Measurements from ENCODE around the gene TBC1D17. TPM values are rescaled to one million over a fixed set of nuclear protein-coding genes. Genes with fewer than 3 reads are reported as not detected.

Gene TBC1D17
- polyA plus RNA-seq, 1 experiment = 15.6 TPM

GRCh38 chr19:49860336-49861102 lies 17.0 kb upstream of the TBC1D17 start:
- H3K27me3 ChIP-seq (ENCODE audit: control insufficient read depth, insufficient read depth, low read length) = no peaks in the 10 kb centered on the region
- H3K9me3 ChIP-seq (ENCODE audit: control insufficient read depth, insufficient read depth, low read length) = no peaks in the 10 kb centered on the region; the same call in 1 of the 2 replicates
- no peak overlapping the region for H3K27ac ChIP-seq (ENCODE audit: low read depth, low read length)
- ChIA-PET POLR2A (interaction anchor here (1.1 to 1.2 kb wide), 2 partner anchors 9 to 51 kb away, joined by 3 read pairs; no protein-coding TSS in a partner anchor), CTCF (no interaction called here)
- TF ChIP-seq CTCF (IDR thresholded peaks at IDR 0.05; ENCODE audit: low read depth, low read length) = no peak
- DNase-seq (ENCODE audit: low read depth, low spot score) = no peak
- no peak overlapping the region for H3K4me3 ChIP-seq (ENCODE audit: low read depth, low read length)

- ChIA-PET POLR2A (interaction anchor here (1.1 to 1.2 kb wide), 2 partner anchors 8 to 51 kb away, joined by 3 read pairs; no protein-coding TSS in a partner anchor), CTCF (no interaction called here)
- Histone ChIP-seq H3K27ac (ENCODE audit: low read depth, low read length) (no peak overlapping the region), H3K9me3 (ENCODE audit: control insufficient read depth, insufficient read depth, low read length) (no peaks in the 10 kb centered on the region; the same call in 1 of the 2 replicates), H3K4me3 (ENCODE audit: low read depth, low read length) (no peak overlapping the region), H3K27me3 (ENCODE audit: control insufficient read depth, insufficient read depth, low read length) (no peaks in the 10 kb centered on the region)
- DNase-seq (ENCODE audit: low read depth, low spot score) = no peak
- TF ChIP-seq CTCF (IDR thresholded peaks at IDR 0.05; ENCODE audit: low read depth, low read length) = no peak
Observed at GRCh38 chr19:49861107-49861506, 16.4 kb upstream of the TBC1D17 start.

- H3K27ac ChIP-seq (ENCODE audit: low read depth, low read length) = no peak overlapping the region
- H3K9me3 ChIP-seq (ENCODE audit: control insufficient read depth, insufficient read depth, low read length) = no peaks in the 10 kb centered on the region; the same call in 1 of the 2 replicates
- no peak overlapping the region for H3K4me3 ChIP-seq (ENCODE audit: low read depth, low read length)
- DNase-seq (ENCODE audit: low read depth, low spot score) = no peak
- TF ChIP-seq CTCF (IDR thresholded peaks at IDR 0.05; ENCODE audit: low read depth, low read length) = no peak
- ChIA-PET POLR2A (interaction anchor here (1.2 kb wide), 1 partner anchor 52 kb away, joined by 3 read pairs; no protein-coding TSS in a partner anchor), CTCF (no interaction called here)
- H3K27me3 ChIP-seq (ENCODE audit: control insufficient read depth, insufficient read depth, low read length) = no peaks in the 10 kb centered on the region
Observed at GRCh38 chr19:49861541-49862378, 15.7 kb upstream of the TBC1D17 start.

GRCh38 chr19:49862391-49863253 lies 14.9 kb upstream of the TBC1D17 start:
- TF ChIP-seq CTCF (IDR thresholded peaks at IDR 0.05; ENCODE audit: low read depth, low read length) = peak; percentile 36
- ChIA-PET CTCF (interaction anchor here (0.8 kb wide), 1 partner anchor 273 kb away, joined by 3 read pairs; no protein-coding TSS in a partner anchor), POLR2A (no interaction called here)
- DNase-seq (ENCODE audit: low read depth, low spot score) = no peak
- no peak overlapping the region for H3K4me3 ChIP-seq (ENCODE audit: low read depth, low read length)
- no peak overlapping the region for H3K27ac ChIP-seq (ENCODE audit: low read depth, low read length)
- no peaks in the 10 kb centered on the region for H3K27me3 ChIP-seq (ENCODE audit: control insufficient read depth, insufficient read depth, low read length)
- no peaks in the 10 kb centered on the region; the same call in 1 of the 2 replicates for H3K9me3 ChIP-seq (ENCODE audit: control insufficient read depth, insufficient read depth, low read length)

Data from AG04450 (cell line).